ENCODE results near the gene MICAL2. TPM values are rescaled to one million over a fixed set of nuclear protein-coding genes. Genes with fewer than 3 reads are reported as not detected.

The MICAL2 gene
- total RNA-seq, 2 donors from 2014 or later, result 13.1 to 285 TPM

DNA sequence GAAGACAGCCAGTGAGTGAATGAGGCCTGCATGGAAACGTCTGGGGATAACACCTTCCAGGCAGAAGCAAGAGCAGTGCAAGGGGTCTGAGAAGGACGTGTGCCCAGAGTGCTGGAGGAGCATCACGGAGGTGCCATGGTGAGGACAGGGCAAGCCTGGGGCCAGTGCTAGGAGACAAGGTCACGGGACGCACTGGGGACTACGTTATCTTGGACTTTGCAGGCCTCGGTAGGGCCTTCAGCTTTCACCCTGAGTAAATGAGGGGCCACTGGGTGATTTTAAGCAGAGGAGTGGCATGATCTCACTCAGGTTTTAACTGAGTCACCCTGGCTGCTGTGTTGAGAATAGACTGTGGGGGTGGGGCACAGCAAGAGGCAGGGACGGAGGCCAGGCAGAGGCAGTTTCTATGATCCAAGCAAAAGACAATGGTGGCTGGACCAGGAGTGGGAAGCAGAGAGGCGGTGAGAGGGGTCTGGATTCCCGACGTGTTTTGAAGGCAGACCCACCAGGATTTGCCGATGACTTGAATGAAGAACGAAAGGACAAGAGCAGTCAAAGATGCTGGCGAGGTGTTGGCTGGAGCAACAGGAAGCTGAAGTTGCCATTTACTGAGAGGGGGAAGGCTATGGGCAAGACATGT is 164.3 kb downstream of the MICAL2 start:
- H3K9me3 ChIP-seq, result no peaks in the 10 kb centered on the region
- DNase-seq (ENCODE audit: low spot score), result no peak
- TF ChIP-seq POLR2AphosphoS5 (IDR thresholded peaks at IDR 0.05) (no peak), CTCF (IDR thresholded peaks at IDR 0.05) (no peak), POLR2A (IDR thresholded peaks at IDR 0.05) (no peak)
- no peaks in the 10 kb centered on the region for H3K4me1 ChIP-seq (replicated peaks)
- H3K36me3 ChIP-seq, result no peaks in the 10 kb centered on the region
- intact Hi-C loops (cut with DNase I), result loop anchor here (5.0 kb wide), 1 partner anchor 32 kb away; no protein-coding TSS in a partner anchor
- H3K27ac ChIP-seq, result no peak overlapping the region
- H3K27me3 ChIP-seq (replicated peaks; ENCODE audit: insufficient read depth), result no peaks in the 10 kb centered on the region
- H3K4me3 ChIP-seq, result no peak overlapping the region
- WGBS, result 92% methylated on average over 14 of the region's 14 CpGs

DNA sequence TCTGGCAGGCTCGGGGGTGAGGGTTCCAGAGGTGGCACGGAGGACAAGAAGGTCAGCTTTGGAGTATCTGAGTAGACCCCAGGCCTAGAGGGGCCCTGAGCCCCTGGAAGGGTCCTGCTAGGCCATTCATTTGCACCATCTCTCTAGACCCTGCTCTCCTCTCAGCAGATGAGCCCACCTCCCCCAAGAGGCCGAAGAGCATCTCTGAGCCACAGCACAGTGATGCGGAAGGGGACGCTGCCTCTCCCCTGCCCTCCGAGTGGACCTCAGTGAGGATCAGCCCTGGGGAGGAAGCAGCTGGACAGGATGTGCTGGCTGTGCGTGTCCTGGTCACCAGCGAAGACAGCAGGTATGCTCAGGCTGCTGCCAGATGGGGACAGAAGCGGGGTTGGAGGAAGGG is 165.4 kb downstream of the MICAL2 start:
- Histone ChIP-seq H3K4me3 (no peak overlapping the region), H3K27me3 (replicated peaks; ENCODE audit: insufficient read depth) (no peaks in the 10 kb centered on the region), H3K4me1 (replicated peaks) (no peaks in the 10 kb centered on the region), H3K27ac (no peak overlapping the region), H3K36me3 (no peaks in the 10 kb centered on the region), H3K9me3 (no peaks in the 10 kb centered on the region)
- TF ChIP-seq POLR2AphosphoS5 (IDR thresholded peaks at IDR 0.05) (no peak), POLR2A (IDR thresholded peaks at IDR 0.05) (no peak), CTCF (IDR thresholded peaks at IDR 0.05) (no peak)
- intact Hi-C loops (cut with DNase I), result loop anchor here (5.0 kb wide), 1 partner anchor 34 kb away; no protein-coding TSS in a partner anchor
- 91% methylated on average over 9 of the region's 9 CpGs for WGBS
- DNase-seq (ENCODE audit: low spot score), result no peak

DNA sequence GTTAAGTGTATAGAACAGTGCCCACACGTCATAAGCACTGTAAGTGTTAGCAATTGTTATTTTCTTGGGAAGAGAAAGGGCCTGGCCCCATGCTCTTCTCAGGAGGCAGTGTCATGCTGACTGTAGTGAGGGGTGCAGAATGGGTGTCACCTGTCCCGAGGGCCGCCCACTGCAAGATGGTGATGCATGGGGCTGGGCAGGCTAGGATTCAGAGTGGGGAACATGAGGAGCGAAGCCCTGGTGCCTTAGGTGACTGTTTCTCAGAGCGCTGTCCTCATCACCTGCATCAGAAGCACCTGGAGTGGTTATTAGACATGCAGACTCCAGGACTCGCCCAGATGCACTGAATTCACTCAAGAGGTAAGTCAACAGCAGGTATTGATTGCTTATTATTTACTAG is 166.0 kb downstream of the MICAL2 start:
- no peak for DNase-seq (ENCODE audit: low spot score)
- Histone ChIP-seq H3K27me3 (replicated peaks; ENCODE audit: insufficient read depth) (no peaks in the 10 kb centered on the region), H3K9me3 (no peaks in the 10 kb centered on the region), H3K27ac (no peak overlapping the region), H3K4me1 (replicated peaks) (no peaks in the 10 kb centered on the region), H3K36me3 (no peaks in the 10 kb centered on the region), H3K4me3 (no peak overlapping the region)
- TF ChIP-seq POLR2A (IDR thresholded peaks at IDR 0.05) (no peak), CTCF (IDR thresholded peaks at IDR 0.05) (no peak), POLR2AphosphoS5 (IDR thresholded peaks at IDR 0.05) (no peak)
- 96% methylated on average over 6 of the region's 6 CpGs for WGBS
- intact Hi-C loops (cut with DNase I), result loop anchor here (5.0 kb wide), 1 partner anchor 34 kb away; no protein-coding TSS in a partner anchor

GRCh38 chr11:12276831-12277475 is 166.6 kb downstream of the MICAL2 start:
- H3K27ac ChIP-seq, result no peak overlapping the region
- intact Hi-C loops (cut with DNase I), result loop anchor here (5.0 kb wide), 1 partner anchor 35 kb away; no protein-coding TSS in a partner anchor
- no peak for DNase-seq (ENCODE audit: low spot score)
- no peaks in the 10 kb centered on the region for H3K36me3 ChIP-seq
- H3K4me1 ChIP-seq (replicated peaks), result no peaks in the 10 kb centered on the region
- no peaks in the 10 kb centered on the region for H3K9me3 ChIP-seq
- no peaks in the 10 kb centered on the region for H3K27me3 ChIP-seq (replicated peaks; ENCODE audit: insufficient read depth)
- TF ChIP-seq CTCF (IDR thresholded peaks at IDR 0.05), result no peak
- TF ChIP-seq POLR2AphosphoS5 (IDR thresholded peaks at IDR 0.05), result no peak
- no peak for TF ChIP-seq POLR2A (IDR thresholded peaks at IDR 0.05)
- no peak overlapping the region for H3K4me3 ChIP-seq
- WGBS, result 90% methylated on average over 10 of the region's 10 CpGs
